ENCODE measurements around the gene AQP1.

The AQP1 gene

GRCh38 chr7:30911561-30911969 is at the start of gene AQP1:
AQP1 (plus strand) TSS chr7:30911853; CDS start chr7:30911910, 57 bp downstream.
- H3K27me3 ChIP-seq, result no peaks in the 10 kb centered on the region
- peaks cover 0 to 100% (median 92%) of the 10 kb centered on the region in 4 donors for H3K4me1 ChIP-seq
- H3K36me3 ChIP-seq, result no peaks in the 10 kb centered on the region
- DNase-seq, result peak; percentile 88 to 98
- intact Hi-C loops (cut with DNase I; ENCODE audit: low total_unique reads), result no loop called here
- peak within 1 kb of the TSS; percentile 56 to 59 for H3K4me3 ChIP-seq
- H3K27ac ChIP-seq, result peak within 1 kb of the TSS; percentile 87 to 92
- no peak for TF ChIP-seq CTCF (IDR thresholded peaks at IDR 0.05)
- no peaks in the 10 kb centered on the region for H3K9me3 ChIP-seq

GRCh38 chr7:30862995-30863705 is 48.5 kb upstream of the AQP1 start:
- H3K36me3 ChIP-seq, result peaks cover 0 to 13% (median under 1%) of the 10 kb centered on the region in 3 donors
- peak overlapping the region; percentile 56 to 72 for H3K27ac ChIP-seq
- no peak for DNase-seq
- H3K4me3 ChIP-seq, result no peak overlapping the region
- H3K9me3 ChIP-seq, result no peaks in the 10 kb centered on the region
- no peaks in the 10 kb centered on the region for H3K27me3 ChIP-seq
- no peak for TF ChIP-seq CTCF (IDR thresholded peaks at IDR 0.05)
- intact Hi-C loops (cut with DNase I; ENCODE audit: low total_unique reads), result no loop called here
- peaks cover 0 to 43% (median 26%) of the 10 kb centered on the region in 4 donors for H3K4me1 ChIP-seq

GRCh38 chr7:30863706-30864035 is 48.0 kb upstream of the AQP1 start:
- Histone ChIP-seq H3K4me1 (peaks cover 0 to 47% (median 26%) of the 10 kb centered on the region in 4 donors), H3K27me3 (no peaks in the 10 kb centered on the region), H3K9me3 (no peaks in the 10 kb centered on the region), H3K36me3 (peaks cover 0 to 15% (median 0%) of the 10 kb centered on the region in 3 donors), H3K27ac (peak overlapping the region; percentile 56 to 72), H3K4me3 (no peak overlapping the region)
- no peak for TF ChIP-seq CTCF (IDR thresholded peaks at IDR 0.05)
- no peak for DNase-seq
- intact Hi-C loops (cut with DNase I; ENCODE audit: low total_unique reads), result no loop called here

- peaks cover 0 to 15% (median 0%) of the 10 kb centered on the region in 3 donors for H3K36me3 ChIP-seq
- no peaks in the 10 kb centered on the region for H3K27me3 ChIP-seq
- no peak for TF ChIP-seq CTCF (IDR thresholded peaks at IDR 0.05)
- H3K4me1 ChIP-seq, result peaks cover 0 to 51% (median 26%) of the 10 kb centered on the region in 4 donors
- no peaks in the 10 kb centered on the region for H3K9me3 ChIP-seq
- peak overlapping the region; percentile 56 to 72 for H3K27ac ChIP-seq
- H3K4me3 ChIP-seq, result no peak overlapping the region
- DNase-seq, result no peak
- intact Hi-C loops (cut with DNase I; ENCODE audit: low total_unique reads), result no loop called here
These were observed 47.6 kb upstream of the AQP1 start for GRCh38 chr7:30864101-30864500.

GRCh38 chr7:30865076-30865475 is 46.6 kb upstream of the AQP1 start:
- Histone ChIP-seq H3K4me1 (peaks cover 0 to 61% (median 33%) of the 10 kb centered on the region in 4 donors), H3K36me3 (peaks cover 0 to 15% (median 0%) of the 10 kb centered on the region in 3 donors), H3K9me3 (no peaks in the 10 kb centered on the region), H3K27ac (peak overlapping the region; percentile 56 to 72), H3K27me3 (no peaks in the 10 kb centered on the region), H3K4me3 (no peak overlapping the region)
- DNase-seq, result no peak
- intact Hi-C loops (cut with DNase I; ENCODE audit: low total_unique reads), result no loop called here
- TF ChIP-seq CTCF (IDR thresholded peaks at IDR 0.05), result no peak
